SKM-1 treated with dmso at 0.1 percent for 144 hours (cell line): ENCODE results near the gene PHLPP1.

Experiments
- DNase-seq: peaks from one replicate; lab custom pipeline; 2025; ENCODE audit not compliant: unreplicated experiment; lab: John Stamatoyannopoulos, UW

The PHLPP1 gene

DNA sequence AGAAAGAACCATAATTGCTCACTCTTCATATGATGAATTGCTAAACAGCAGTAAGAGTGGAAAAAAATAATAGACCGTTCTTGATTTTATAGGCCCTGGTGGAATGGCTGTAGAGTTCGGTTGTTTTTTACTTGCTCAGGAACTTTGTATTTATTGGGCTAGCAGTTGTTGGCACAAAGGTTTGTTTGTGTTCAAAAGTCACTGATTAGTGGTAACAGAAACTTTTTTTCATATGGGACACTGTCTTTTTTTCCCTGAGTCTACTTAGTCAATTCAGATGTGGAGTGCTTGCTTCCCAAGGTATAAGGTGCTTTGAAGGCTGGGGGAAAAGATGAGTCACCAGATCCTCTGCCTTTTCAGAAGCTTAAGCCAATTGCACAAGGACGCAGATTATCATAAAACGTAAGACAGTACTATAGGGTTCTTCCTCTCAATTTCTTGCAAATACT lies 25.8 kb downstream of the PHLPP1 start:
- no peak for DNase-seq

DNA sequence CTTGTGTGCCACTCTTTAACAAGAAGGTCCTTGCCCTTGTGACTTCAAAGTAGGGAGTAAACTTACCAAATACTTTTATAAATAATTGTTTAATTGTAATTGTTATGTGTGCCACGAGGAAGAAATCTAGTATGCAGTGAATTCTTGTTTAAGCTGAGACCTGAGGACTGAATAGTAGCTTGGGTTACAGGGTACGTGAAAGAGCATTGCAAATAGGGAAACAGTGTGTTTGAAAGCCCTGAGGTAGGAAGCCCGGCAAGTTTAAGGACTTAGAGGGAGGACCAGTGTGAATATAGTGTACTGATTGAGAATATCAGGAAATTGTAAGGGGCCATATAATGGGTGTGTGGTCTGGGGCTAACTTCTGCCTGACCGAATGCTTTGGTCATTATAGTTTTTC lies 26.2 kb downstream of the PHLPP1 start:
- DNase-seq: no peak

DNA sequence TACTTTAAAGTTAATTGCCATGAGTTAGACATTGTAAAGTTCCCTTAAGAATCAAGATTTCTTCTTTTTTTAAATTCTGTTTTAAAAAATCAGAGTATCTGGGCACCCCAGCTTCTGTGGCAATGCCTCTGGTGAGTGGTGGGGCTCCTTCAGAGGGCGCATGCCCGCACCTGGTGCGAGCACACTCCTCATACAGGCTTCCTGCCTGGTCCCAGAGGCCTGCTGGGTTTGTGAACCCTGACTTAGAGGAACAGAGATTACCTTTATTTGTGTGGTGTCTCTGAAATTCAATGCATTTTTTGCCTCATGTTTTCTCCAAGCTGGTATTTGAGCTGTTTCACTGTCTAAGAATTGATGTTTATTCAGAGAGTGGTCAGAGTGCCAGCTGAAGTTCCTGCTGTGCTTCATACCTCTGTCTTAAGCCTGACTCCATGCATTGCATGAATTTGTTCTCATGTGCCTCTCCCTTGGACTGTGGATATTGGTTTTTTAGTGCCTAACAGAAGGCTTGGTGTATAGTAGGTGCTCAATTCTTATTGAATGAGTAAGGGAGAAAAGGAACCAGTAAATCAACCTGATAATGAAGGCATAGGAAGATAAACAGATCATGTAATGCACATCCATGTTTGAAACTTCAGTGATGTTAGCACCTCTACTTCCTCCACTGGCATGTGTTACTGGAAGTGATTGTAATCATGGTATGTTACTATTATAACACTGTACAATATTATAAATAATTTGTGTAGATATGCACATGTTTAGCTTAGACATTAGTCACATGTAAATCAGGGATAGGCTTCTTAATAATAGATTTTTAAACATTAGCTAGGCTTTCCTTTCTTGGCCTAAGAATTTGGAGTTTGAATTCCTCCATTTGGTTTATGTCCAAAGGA lies 29.0 kb downstream of the PHLPP1 start:
- DNase-seq: no peak

- DNase-seq: no peak
These were observed 29.9 kb downstream of the PHLPP1 start for GRCh38 chr18:62745089-62745751.

GRCh38 chr18:62749389-62749788 lies 34.0 kb downstream of the PHLPP1 start:
- DNase-seq: no peak

- no peak for DNase-seq
These were observed 36.0 kb downstream of the PHLPP1 start for GRCh38 chr18:62751341-62751821.

- no peak for DNase-seq
These were observed 36.6 kb downstream of the PHLPP1 start for GRCh38 chr18:62751977-62752376.

- DNase-seq: no peak
These were observed 38.7 kb downstream of the PHLPP1 start for GRCh38 chr18:62754026-62754425.

DNA sequence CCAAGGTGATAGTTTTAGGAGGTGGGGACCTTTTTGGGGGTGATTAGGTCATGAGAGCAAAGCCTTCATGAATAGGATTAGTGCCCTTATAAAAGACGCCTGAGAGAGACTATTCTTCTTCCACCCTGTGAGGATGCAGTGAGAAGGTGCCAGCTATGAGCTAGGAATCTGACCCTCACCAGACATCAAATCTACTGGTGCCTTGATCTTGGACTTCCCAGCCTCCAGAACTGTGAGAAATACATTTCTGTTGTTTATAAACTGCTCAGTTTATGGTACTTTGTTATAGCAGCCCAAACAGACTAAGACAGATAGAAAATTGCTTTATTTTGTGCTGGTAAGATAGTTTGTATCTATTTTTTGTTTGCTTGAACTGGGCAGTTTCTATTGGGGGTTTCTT lies 40.1 kb downstream of the PHLPP1 start:
- no peak for DNase-seq

GRCh38 chr18:62755946-62756345 lies 40.6 kb downstream of the PHLPP1 start:
- no peak for DNase-seq

GRCh38 chr18:62757399-62758010 lies 42.2 kb downstream of the PHLPP1 start:
- no peak for DNase-seq

DNA sequence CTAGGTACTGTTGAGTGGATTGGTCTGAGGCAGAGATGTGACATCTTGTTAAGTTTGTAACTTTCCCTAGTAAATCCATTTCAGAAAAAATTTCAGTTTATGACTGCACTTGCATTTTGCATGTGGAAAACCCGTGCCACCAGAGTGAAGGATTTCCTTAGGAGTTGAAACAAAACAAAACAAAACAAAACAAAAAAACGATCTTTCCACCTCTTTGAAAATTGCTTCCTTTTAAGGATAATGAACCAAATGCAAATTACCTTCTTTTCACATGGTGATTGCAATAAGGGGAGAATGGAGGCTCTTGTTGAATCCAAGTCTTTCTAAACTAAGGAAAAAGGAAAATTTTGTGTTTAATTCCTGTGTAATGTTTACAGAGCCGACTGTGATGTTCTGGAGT lies 43.2 kb downstream of the PHLPP1 start:
- no peak for DNase-seq

- no peak for DNase-seq
These were observed 44.5 kb downstream of the PHLPP1 start for GRCh38 chr18:62759704-62760402.

- DNase-seq: no peak
These were observed 45.0 kb downstream of the PHLPP1 start for GRCh38 chr18:62760403-62760734.

GRCh38 chr18:62763101-62763521 lies 47.8 kb downstream of the PHLPP1 start:
- DNase-seq: no peak

DNA sequence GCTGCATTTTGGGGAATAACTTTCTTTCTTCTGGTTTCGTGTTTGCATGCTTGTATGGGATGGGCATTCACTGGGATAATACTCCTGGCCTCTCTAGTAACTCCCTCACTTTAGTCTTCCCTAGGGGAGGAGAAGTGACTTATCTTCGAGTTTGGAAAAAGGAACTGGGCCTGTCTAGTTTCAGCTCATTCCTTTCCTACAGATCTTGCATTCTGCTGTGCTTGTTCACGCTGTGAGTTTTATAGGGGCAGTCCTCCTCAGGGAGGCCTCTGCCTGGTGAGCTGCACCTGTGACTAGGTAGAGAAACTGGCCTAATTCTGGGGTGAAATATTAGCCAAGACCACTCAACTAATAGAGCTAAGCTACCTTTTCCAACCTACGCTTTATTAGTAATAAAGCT lies 50.9 kb downstream of the PHLPP1 start:
- DNase-seq: no peak

- no peak for DNase-seq
These were observed 52.0 kb downstream of the PHLPP1 start for GRCh38 chr18:62767321-62767720.

DNA sequence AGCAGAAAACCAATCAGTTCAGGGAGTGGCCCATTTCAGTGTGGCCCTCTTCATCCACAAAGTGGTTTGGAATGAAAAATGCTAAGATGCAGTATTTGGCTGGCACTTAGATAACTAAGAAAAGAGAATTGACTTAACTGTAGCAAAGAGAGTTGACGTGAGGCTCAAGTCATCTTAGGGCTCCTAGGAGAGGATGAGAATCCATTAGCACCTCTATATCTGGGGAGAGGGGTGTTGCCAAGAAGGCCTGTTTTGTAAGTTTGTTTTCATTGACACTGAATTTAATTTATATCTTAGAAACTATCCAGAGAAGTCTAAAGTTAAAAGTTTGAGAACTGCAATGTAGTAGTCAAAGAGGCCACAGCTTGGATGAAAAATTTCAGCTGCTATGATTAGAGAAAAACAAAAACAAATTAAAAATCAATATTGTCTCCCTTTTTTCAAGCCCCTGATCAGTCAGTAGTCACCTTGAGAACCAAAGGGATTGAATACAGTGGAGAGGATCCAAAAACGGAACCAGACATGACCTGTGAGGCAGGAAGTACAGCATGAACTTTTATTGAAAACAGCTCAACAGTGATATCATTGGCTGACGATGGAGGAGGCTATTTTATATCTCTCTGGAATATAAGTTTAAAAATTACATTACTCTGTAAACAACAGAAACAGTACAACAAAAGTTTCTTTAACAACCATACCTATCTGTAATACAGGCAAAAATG lies 52.7 kb downstream of the PHLPP1 start:
- DNase-seq: no peak

GRCh38 chr18:62768558-62768943 lies 53.2 kb downstream of the PHLPP1 start:
- no peak for DNase-seq

GRCh38 chr18:62769216-62769615 lies 53.9 kb downstream of the PHLPP1 start:
- DNase-seq: no peak
